Astrocyte (in vitro differentiated cells and primary cell): Measurements from ENCODE around the gene TTC9. TPM values are rescaled to one million over a fixed set of nuclear protein-coding genes. Genes with fewer than 3 reads are reported as not detected.

Source experiments
- DNase-seq: peaks from one replicate; pipeline ENCODE4 v3.0.0-alpha.2; 2010; ENCODE audit warnings: low read depth
- FAIRE-seq: peaks from 2 replicates; lab custom pipeline; 2011; peaks lifted over from hg19 to GRCh38; lab: Jason Lieb, UNC
- H2AFZ ChIP-seq: 2 replicates; pipeline ENCODE4 v1.6.0; 2012; ENCODE audit warnings: low read depth, low read length, inconsistent platforms
- H3K27ac ChIP-seq: 2 replicates; pipeline ENCODE4 v1.5.1; 2011; ENCODE audit warnings: low read depth, low read length, inconsistent platforms
- H3K27me3 ChIP-seq: 2 replicates; pipeline ENCODE4 v1.6.0; 2011; ENCODE audit warnings: low read length, inconsistent platforms; ENCODE audit not compliant: insufficient read depth
- H3K36me3 ChIP-seq: 2 replicates; pipeline ENCODE4 v1.5.1; 2011; ENCODE audit warnings: low read length, inconsistent platforms; ENCODE audit not compliant: insufficient read depth
- H3K4me1 ChIP-seq: 2 replicates; pipeline ENCODE4 v1.5.1; 2011; ENCODE audit warnings: low read length, inconsistent platforms; ENCODE audit not compliant: insufficient read depth
- H3K4me2 ChIP-seq: 2 replicates; pipeline ENCODE4 v1.6.0; 2012; ENCODE audit warnings: low read length, inconsistent platforms
- H3K4me3 ChIP-seq: 2 replicates; pipeline ENCODE4 v1.5.1; 2011; ENCODE audit warnings: low read depth, mild to moderate bottlenecking, low read length, inconsistent platforms; ENCODE audit not compliant: insufficient read depth
- H3K79me2 ChIP-seq: 2 replicates; pipeline ENCODE4 v1.6.0; 2012; ENCODE audit warnings: mild to moderate bottlenecking, low read length, inconsistent platforms; ENCODE audit not compliant: insufficient read depth
- H3K9ac ChIP-seq: 2 replicates; pipeline ENCODE4 v1.6.0; 2012; ENCODE audit warnings: mild to moderate bottlenecking, low read length, inconsistent platforms
- H3K9me3 ChIP-seq: 2 replicates; pipeline ENCODE4 v1.5.1; 2012; ENCODE audit warnings: low read depth, mild to moderate bottlenecking, low read length, inconsistent platforms; ENCODE audit not compliant: insufficient read depth
- H4K20me1 ChIP-seq: 2 replicates; pipeline ENCODE4 v1.6.0; 2012; ENCODE audit warnings: low read length, inconsistent platforms; ENCODE audit not compliant: insufficient read depth
- H3K27ac Mint-ChIP-seq: one replicate; pipeline ENCODE4 v1.8.0; 2021; ENCODE audit warnings: mild to moderate bottlenecking, mixed read lengths; ENCODE audit not compliant: unreplicated experiment
- H3K27me3 Mint-ChIP-seq: one replicate; pipeline ENCODE4 v1.8.0; 2021; ENCODE audit warnings: low read depth, mixed read lengths; ENCODE audit not compliant: unreplicated experiment
- H3K36me3 Mint-ChIP-seq: one replicate; pipeline ENCODE4 v1.8.0; 2021; ENCODE audit warnings: low read depth, mixed read lengths; ENCODE audit not compliant: unreplicated experiment
- H3K4me1 Mint-ChIP-seq: one replicate; pipeline ENCODE4 v1.8.0; 2021; ENCODE audit warnings: low read depth, mixed read lengths; ENCODE audit not compliant: unreplicated experiment
- H3K4me3 Mint-ChIP-seq: one replicate; pipeline ENCODE4 v1.8.0; 2021; ENCODE audit warnings: mild to moderate bottlenecking, moderate library complexity, mixed read lengths; ENCODE audit not compliant: unreplicated experiment
- H3K9me3 Mint-ChIP-seq: one replicate; pipeline ENCODE4 v1.8.0; 2021; ENCODE audit warnings: mild to moderate bottlenecking, mixed read lengths; ENCODE audit not compliant: unreplicated experiment
- CTCF ChIP-seq: IDR thresholded peaks from 2 replicates; pipeline ENCODE4 v1.5.1; 2011; ENCODE audit warnings: low read depth, mild to moderate bottlenecking, inconsistent platforms, low read length, moderate library complexity; ENCODE audit not compliant: insufficient read depth
- EZH2 ChIP-seq: IDR thresholded peaks from 2 replicates; pipeline ENCODE4 v1.6.1; 2012; ENCODE audit warnings: mild to moderate bottlenecking, low read length, inconsistent platforms; ENCODE audit not compliant: insufficient read depth
- total RNA-seq: library from RNA; stranded (reverse); gene quantifications from 2 replicates; pipeline ENCODE4 v1.2.1, GENCODE V29; 2021

Gene TTC9
- total RNA-seq, 1 donor from 2014 or later = 8.4 TPM

- no peaks in the 10 kb centered on the region for H3K79me2 ChIP-seq
- H3K4me3 ChIP-seq = no peak overlapping the region
- H3K9me3 Mint-ChIP-seq = peaks cover 3% of the 10 kb centered on the region
- H3K9ac ChIP-seq = no peak overlapping the region
- no peaks in the 10 kb centered on the region for H3K36me3 ChIP-seq
- FAIRE-seq = no peak
- H3K27ac ChIP-seq = no peak overlapping the region
- H3K27me3 Mint-ChIP-seq = peaks cover 1% of the 10 kb centered on the region
- H3K4me1 Mint-ChIP-seq = peaks cover 18% of the 10 kb centered on the region
- no peak overlapping the region for H2AFZ ChIP-seq
- H3K27ac Mint-ChIP-seq = no peak overlapping the region
- H3K9me3 ChIP-seq = peaks cover 2% of the 10 kb centered on the region
- peaks cover 7% of the 10 kb centered on the region for H3K36me3 Mint-ChIP-seq
- H3K4me2 ChIP-seq = no peak overlapping the region
- no peaks in the 10 kb centered on the region for H4K20me1 ChIP-seq
- no peak for DNase-seq
- H3K4me3 Mint-ChIP-seq = no peak overlapping the region
- no peak for TF ChIP-seq CTCF
- no peak for TF ChIP-seq EZH2
- no peaks in the 10 kb centered on the region for H3K4me1 ChIP-seq
- H3K27me3 ChIP-seq = peaks cover 3% of the 10 kb centered on the region
Measured at GRCh38 chr14:70652871-70653270, 11.2 kb downstream of the TTC9 start.

GRCh38 chr14:70653662-70654061 is 11.9 kb downstream of the TTC9 start:
- Mint-ChIP-seq H3K4me1 (peaks cover 18% of the 10 kb centered on the region), H3K9me3 (peaks cover 3% of the 10 kb centered on the region), H3K36me3 (peaks cover 7% of the 10 kb centered on the region), H3K4me3 (no peak overlapping the region), H3K27me3 (peaks cover 1% of the 10 kb centered on the region), H3K27ac (no peak overlapping the region)
- H3K27me3 ChIP-seq = peaks cover 3% of the 10 kb centered on the region
- no peak overlapping the region for H3K4me3 ChIP-seq
- H3K9me3 ChIP-seq = peaks cover 2% of the 10 kb centered on the region
- DNase-seq (no peak), FAIRE-seq (no peak)
- H3K9ac ChIP-seq = no peak overlapping the region
- no peak overlapping the region for H2AFZ ChIP-seq
- no peaks in the 10 kb centered on the region for H3K79me2 ChIP-seq
- H3K4me1 ChIP-seq = no peaks in the 10 kb centered on the region
- H4K20me1 ChIP-seq = no peaks in the 10 kb centered on the region
- TF ChIP-seq EZH2 (no peak), CTCF (no peak)
- no peak overlapping the region for H3K4me2 ChIP-seq
- no peaks in the 10 kb centered on the region for H3K36me3 ChIP-seq
- H3K27ac ChIP-seq = no peak overlapping the region

GRCh38 chr14:70654632-70655031 is 12.9 kb downstream of the TTC9 start:
- H3K4me1 Mint-ChIP-seq = peaks cover 18% of the 10 kb centered on the region
- peaks cover 3% of the 10 kb centered on the region for H3K9me3 Mint-ChIP-seq
- Histone ChIP-seq H4K20me1 (no peaks in the 10 kb centered on the region), H2AFZ (no peak overlapping the region), H3K4me3 (no peak overlapping the region), H3K79me2 (no peaks in the 10 kb centered on the region), H3K36me3 (no peaks in the 10 kb centered on the region), H3K27me3 (peaks cover 3% of the 10 kb centered on the region), H3K9ac (no peak overlapping the region), H3K27ac (no peak overlapping the region), H3K4me1 (no peaks in the 10 kb centered on the region), H3K4me2 (no peak overlapping the region), H3K9me3 (peaks cover 2% of the 10 kb centered on the region)
- no peak for DNase-seq
- no peak for TF ChIP-seq CTCF
- no peak for TF ChIP-seq EZH2
- no peak for FAIRE-seq
- H3K27ac Mint-ChIP-seq = no peak overlapping the region
- no peak overlapping the region for H3K4me3 Mint-ChIP-seq
- H3K27me3 Mint-ChIP-seq = peaks cover 1% of the 10 kb centered on the region
- peaks cover 7% of the 10 kb centered on the region for H3K36me3 Mint-ChIP-seq
